ENCODE data around the gene IGSF21. TPM values are rescaled to one million over a fixed set of nuclear protein-coding genes. Genes with fewer than 3 reads are reported as not detected.

The IGSF21 gene
- total RNA-seq, 1 experiment from 2014 or later: not detected

DNA sequence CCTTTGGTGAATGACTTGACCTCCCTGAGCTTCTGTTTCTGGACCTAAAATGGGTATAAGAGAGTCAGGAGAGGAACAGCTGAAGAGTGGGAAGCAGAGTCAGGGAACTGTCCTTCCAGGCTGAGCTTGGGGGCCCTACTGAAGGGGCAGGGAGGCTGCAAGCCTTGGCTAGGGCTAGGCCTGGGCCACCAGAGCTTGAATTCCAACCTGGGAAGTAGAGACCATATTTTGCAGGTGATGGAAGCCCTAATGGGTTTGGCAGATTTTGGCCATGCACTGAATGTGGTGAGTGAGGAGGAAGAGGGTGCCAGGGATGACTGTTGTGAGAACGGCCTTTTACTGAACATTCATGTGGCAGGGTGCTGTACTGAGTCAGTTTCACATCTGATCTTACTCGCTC, 303.7 kb downstream of the IGSF21 start:
- intact Hi-C loops (cut with micrococcal nuclease): no loop called here
- H3K27me3 Mint-ChIP-seq (ENCODE audit: insufficient read depth, unreplicated experiment): no peaks in the 10 kb centered on the region
- H3K27ac Mint-ChIP-seq (ENCODE audit: low read depth, unreplicated experiment): no peak overlapping the region
- BruUV-seq (replicated peaks): no TSS peak
- ChIA-PET CTCF (no interaction called here), POLR2A (no interaction called here)
- TF ChIP-seq, protein P1, sequence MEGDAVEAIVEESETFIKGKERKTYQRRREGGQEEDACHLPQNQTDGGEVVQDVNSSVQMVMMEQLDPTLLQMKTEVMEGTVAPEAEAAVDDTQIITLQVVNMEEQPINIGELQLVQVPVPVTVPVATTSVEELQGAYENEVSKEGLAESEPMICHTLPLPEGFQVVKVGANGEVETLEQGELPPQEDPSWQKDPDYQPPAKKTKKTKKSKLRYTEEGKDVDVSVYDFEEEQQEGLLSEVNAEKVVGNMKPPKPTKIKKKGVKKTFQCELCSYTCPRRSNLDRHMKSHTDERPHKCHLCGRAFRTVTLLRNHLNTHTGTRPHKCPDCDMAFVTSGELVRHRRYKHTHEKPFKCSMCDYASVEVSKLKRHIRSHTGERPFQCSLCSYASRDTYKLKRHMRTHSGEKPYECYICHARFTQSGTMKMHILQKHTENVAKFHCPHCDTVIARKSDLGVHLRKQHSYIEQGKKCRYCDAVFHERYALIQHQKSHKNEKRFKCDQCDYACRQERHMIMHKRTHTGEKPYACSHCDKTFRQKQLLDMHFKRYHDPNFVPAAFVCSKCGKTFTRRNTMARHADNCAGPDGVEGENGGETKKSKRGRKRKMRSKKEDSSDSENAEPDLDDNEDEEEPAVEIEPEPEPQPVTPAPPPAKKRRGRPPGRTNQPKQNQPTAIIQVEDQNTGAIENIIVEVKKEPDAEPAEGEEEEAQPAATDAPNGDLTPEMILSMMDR (IDR thresholded peaks at IDR 0.05; ENCODE audit: unreplicated experiment): no peak
- peaks cover 8% of the 10 kb centered on the region for H3K9me3 Mint-ChIP-seq (ENCODE audit: unreplicated experiment)
- no peak overlapping the region for H3K4me3 Mint-ChIP-seq (ENCODE audit: unreplicated experiment)
- H3K4me1 Mint-ChIP-seq (ENCODE audit: insufficient read depth, unreplicated experiment): no peaks in the 10 kb centered on the region
- no peaks in the 10 kb centered on the region for H3K36me3 Mint-ChIP-seq (ENCODE audit: insufficient read depth, unreplicated experiment)
- no peak for DNase-seq (ENCODE audit: unreplicated experiment)

GRCh38 chr1:18411820-18412641, 304.4 kb downstream of the IGSF21 start:
- intact Hi-C loops (cut with micrococcal nuclease): no loop called here
- H3K4me1 Mint-ChIP-seq (ENCODE audit: insufficient read depth, unreplicated experiment): no peaks in the 10 kb centered on the region
- no peaks in the 10 kb centered on the region for H3K27me3 Mint-ChIP-seq (ENCODE audit: insufficient read depth, unreplicated experiment)
- peak; percentile 7 for DNase-seq (ENCODE audit: unreplicated experiment)
- no peak overlapping the region for H3K4me3 Mint-ChIP-seq (ENCODE audit: unreplicated experiment)
- TF ChIP-seq, protein P1 (IDR thresholded peaks at IDR 0.05; ENCODE audit: unreplicated experiment): no peak
- ChIA-PET POLR2A (no interaction called here), CTCF (no interaction called here)
- no peak overlapping the region for H3K27ac Mint-ChIP-seq (ENCODE audit: low read depth, unreplicated experiment)
- H3K36me3 Mint-ChIP-seq (ENCODE audit: insufficient read depth, unreplicated experiment): no peaks in the 10 kb centered on the region
- BruUV-seq (replicated peaks): no TSS peak
- peaks cover 8% of the 10 kb centered on the region for H3K9me3 Mint-ChIP-seq (ENCODE audit: unreplicated experiment)

GRCh38 chr1:18412882-18413353, 305.3 kb downstream of the IGSF21 start:
- Mint-ChIP-seq H3K9me3 (ENCODE audit: unreplicated experiment) (peaks cover 8% of the 10 kb centered on the region), H3K27ac (ENCODE audit: low read depth, unreplicated experiment) (no peak overlapping the region), H3K4me1 (ENCODE audit: insufficient read depth, unreplicated experiment) (no peaks in the 10 kb centered on the region), H3K27me3 (ENCODE audit: insufficient read depth, unreplicated experiment) (peaks cover 6% of the 10 kb centered on the region), H3K36me3 (ENCODE audit: insufficient read depth, unreplicated experiment) (no peaks in the 10 kb centered on the region), H3K4me3 (ENCODE audit: unreplicated experiment) (no peak overlapping the region)
- intact Hi-C loops (cut with micrococcal nuclease): no loop called here
- TF ChIP-seq, protein P1 (IDR thresholded peaks at IDR 0.05; ENCODE audit: unreplicated experiment): no peak
- no TSS peak for BruUV-seq (replicated peaks)
- CTCF ChIA-PET: interaction anchor here (0.7 kb wide), 1 partner anchor 301 kb away, joined by 3 read pairs; no protein-coding TSS in a partner anchor
- POLR2A ChIA-PET: no interaction called here
- no peak for DNase-seq (ENCODE audit: unreplicated experiment)

GRCh38 chr1:18413541-18414305, 306.1 kb downstream of the IGSF21 start:
- ChIA-PET POLR2A (no interaction called here), CTCF (interaction anchor here (0.7 to 0.9 kb wide), 2 partner anchors 12 to 300 kb away, joined by 3 read pairs; no protein-coding TSS in a partner anchor)
- intact Hi-C loops (cut with micrococcal nuclease): no loop called here
- peak; percentile 16 for DNase-seq (ENCODE audit: unreplicated experiment)
- Mint-ChIP-seq H3K9me3 (ENCODE audit: unreplicated experiment) (peaks cover 8% of the 10 kb centered on the region), H3K4me1 (ENCODE audit: insufficient read depth, unreplicated experiment) (no peaks in the 10 kb centered on the region), H3K36me3 (ENCODE audit: insufficient read depth, unreplicated experiment) (no peaks in the 10 kb centered on the region), H3K27me3 (ENCODE audit: insufficient read depth, unreplicated experiment) (peaks cover 14% of the 10 kb centered on the region), H3K4me3 (ENCODE audit: unreplicated experiment) (no peak overlapping the region), H3K27ac (ENCODE audit: low read depth, unreplicated experiment) (no peak overlapping the region)
- TF ChIP-seq, protein P1 (IDR thresholded peaks at IDR 0.05; ENCODE audit: unreplicated experiment): no peak
- BruUV-seq (replicated peaks): no TSS peak
